Calu3 (cell line): Measurements from ENCODE around the gene NUP210. TPM values are rescaled to one million over a fixed set of nuclear protein-coding genes. Genes with fewer than 3 reads are reported as not detected.
"Not testable (repeated sequence)": the region's sequence is repeated elsewhere in the genome, so short reads cannot be mapped to it uniquely, and the experiment has no call there.

Experiments used
- BruUV-seq: library from RNA; stranded (reverse); fragments of 400-500 nt; replicated peaks from 2 replicates; lab custom pipeline; 2021; lab: Mats Ljungman, UMichigan
- CTCF ChIA-PET: fragments of 300-600 bp; sonication (Branson Sonifier 250); formaldehyde crosslinking; loops from one replicate; lab custom pipeline; 2022; ENCODE audit warnings: antibody characterized with exemption; lab: Charles Lee
- DNase-seq: peaks from one replicate; pipeline ENCODE4 v3.0.0; 2022
- H3K27ac Mint-ChIP-seq: one replicate; pipeline ENCODE4 v1.8.0; 2022; ENCODE audit warnings: mixed read lengths; ENCODE audit not compliant: unreplicated experiment
- H3K27me3 Mint-ChIP-seq: one replicate; pipeline ENCODE4 v1.8.0; 2022; ENCODE audit warnings: mixed read lengths; ENCODE audit not compliant: unreplicated experiment
- H3K36me3 Mint-ChIP-seq: one replicate; pipeline ENCODE4 v1.8.0; 2022; ENCODE audit warnings: mild to moderate bottlenecking, moderate library complexity, mixed read lengths; ENCODE audit not compliant: insufficient read depth, unreplicated experiment
- H3K4me1 Mint-ChIP-seq: one replicate; pipeline ENCODE4 v1.8.0; 2022; ENCODE audit warnings: mild to moderate bottlenecking, low read depth, mixed read lengths; ENCODE audit not compliant: unreplicated experiment
- H3K4me3 Mint-ChIP-seq: one replicate; pipeline ENCODE4 v1.8.0; 2022; ENCODE audit warnings: mild to moderate bottlenecking, low read depth, moderate library complexity, mixed read lengths; ENCODE audit not compliant: unreplicated experiment
- H3K9me3 Mint-ChIP-seq: one replicate; pipeline ENCODE4 v1.8.0; 2022; ENCODE audit warnings: low read depth, mixed read lengths; ENCODE audit not compliant: unreplicated experiment
- intact Hi-C: fragments of 100-400 bp; cut with micrococcal nuclease; formaldehyde crosslinking; loops from one replicate; pipeline ENCODE4 v1.10.0; 2022; ENCODE audit not compliant: unreplicated experiment
- total RNA-seq: library from RNA; stranded (reverse); gene quantifications from 2 replicates; pipeline ENCODE4 v1.2.3, GENCODE V29; 2022
- TF ChIP-seq, protein P1 (sequence below): fragments of 200-600 bp; IDR thresholded peaks from one replicate; pipeline ENCODE4 v1.8.0; 2022; ENCODE audit warnings: antibody characterized with exemption; ENCODE audit not compliant: unreplicated experiment

The NUP210 gene
- total RNA-seq, 1 experiment from 2014 or later = 76.9 TPM

GRCh38 chr3:13378155-13378554 is 42.0 kb downstream of the NUP210 start:
- H3K4me1 Mint-ChIP-seq = no peaks in the 10 kb centered on the region
- intact Hi-C loops = no loop called here
- TF ChIP-seq, protein P1, sequence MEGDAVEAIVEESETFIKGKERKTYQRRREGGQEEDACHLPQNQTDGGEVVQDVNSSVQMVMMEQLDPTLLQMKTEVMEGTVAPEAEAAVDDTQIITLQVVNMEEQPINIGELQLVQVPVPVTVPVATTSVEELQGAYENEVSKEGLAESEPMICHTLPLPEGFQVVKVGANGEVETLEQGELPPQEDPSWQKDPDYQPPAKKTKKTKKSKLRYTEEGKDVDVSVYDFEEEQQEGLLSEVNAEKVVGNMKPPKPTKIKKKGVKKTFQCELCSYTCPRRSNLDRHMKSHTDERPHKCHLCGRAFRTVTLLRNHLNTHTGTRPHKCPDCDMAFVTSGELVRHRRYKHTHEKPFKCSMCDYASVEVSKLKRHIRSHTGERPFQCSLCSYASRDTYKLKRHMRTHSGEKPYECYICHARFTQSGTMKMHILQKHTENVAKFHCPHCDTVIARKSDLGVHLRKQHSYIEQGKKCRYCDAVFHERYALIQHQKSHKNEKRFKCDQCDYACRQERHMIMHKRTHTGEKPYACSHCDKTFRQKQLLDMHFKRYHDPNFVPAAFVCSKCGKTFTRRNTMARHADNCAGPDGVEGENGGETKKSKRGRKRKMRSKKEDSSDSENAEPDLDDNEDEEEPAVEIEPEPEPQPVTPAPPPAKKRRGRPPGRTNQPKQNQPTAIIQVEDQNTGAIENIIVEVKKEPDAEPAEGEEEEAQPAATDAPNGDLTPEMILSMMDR = no peak
- H3K27me3 Mint-ChIP-seq = no peaks in the 10 kb centered on the region
- DNase-seq = no peak
- no peaks in the 10 kb centered on the region for H3K9me3 Mint-ChIP-seq
- CTCF ChIA-PET = interaction anchor here (0.7 kb wide), 1 partner anchor 1904 kb away, joined by 3 read pairs; no protein-coding TSS in a partner anchor
- no peak overlapping the region for H3K27ac Mint-ChIP-seq
- BruUV-seq = no TSS peak
- no peak overlapping the region for H3K4me3 Mint-ChIP-seq
- peaks cover 6% of the 10 kb centered on the region for H3K36me3 Mint-ChIP-seq

DNA sequence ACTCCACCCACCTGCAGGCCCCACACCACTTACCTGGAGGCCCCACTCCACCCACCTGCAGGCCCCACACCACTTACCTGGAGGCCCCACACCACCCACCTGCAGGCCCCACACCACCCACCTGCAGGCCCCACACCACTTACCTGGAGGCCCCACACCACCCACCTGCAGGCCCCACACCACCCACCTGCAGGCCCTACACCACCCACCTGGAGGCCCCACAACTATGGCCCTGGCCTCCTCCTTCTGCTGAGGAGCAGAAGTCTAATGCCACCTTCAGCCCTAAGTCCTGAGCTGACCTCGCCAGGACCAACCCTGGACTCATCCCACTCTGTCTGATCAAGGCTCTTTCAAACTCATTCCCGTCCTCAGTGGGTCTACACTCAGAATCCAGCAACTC is 42.4 kb downstream of the NUP210 start:
- DNase-seq, H3K36me3 Mint-ChIP-seq, H3K27ac Mint-ChIP-seq, H3K9me3 Mint-ChIP-seq, BruUV-seq, H3K4me3 Mint-ChIP-seq, H3K4me1 Mint-ChIP-seq, intact Hi-C loops, H3K27me3 Mint-ChIP-seq: not testable (repeated sequence)
- CTCF ChIA-PET = interaction anchor here (0.7 kb wide), 1 partner anchor 1905 kb away, joined by 3 read pairs; no protein-coding TSS in a partner anchor

GRCh38 chr3:13377021-13377420 is 43.1 kb downstream of the NUP210 start:
- Mint-ChIP-seq H3K4me1 (no peaks in the 10 kb centered on the region), H3K27ac (no peak overlapping the region), H3K9me3 (no peaks in the 10 kb centered on the region), H3K4me3 (no peak overlapping the region), H3K27me3 (no peaks in the 10 kb centered on the region), H3K36me3 (peaks cover 6% of the 10 kb centered on the region)
- intact Hi-C loops = no loop called here
- DNase-seq = no peak
- CTCF ChIA-PET = no interaction called here
- TF ChIP-seq, protein P1 = no peak
- BruUV-seq = no TSS peak

GRCh38 chr3:13376091-13376490 is 44.0 kb downstream of the NUP210 start:
- BruUV-seq = no TSS peak
- Mint-ChIP-seq H3K36me3 (peaks cover 6% of the 10 kb centered on the region), H3K9me3 (no peaks in the 10 kb centered on the region), H3K27ac (no peak overlapping the region), H3K27me3 (no peaks in the 10 kb centered on the region), H3K4me3 (no peak overlapping the region), H3K4me1 (no peaks in the 10 kb centered on the region)
- no peak for DNase-seq
- TF ChIP-seq, protein P1 = no peak
- CTCF ChIA-PET = no interaction called here
- intact Hi-C loops = no loop called here

- BruUV-seq = no TSS peak
- Mint-ChIP-seq H3K27me3 (no peaks in the 10 kb centered on the region), H3K4me3 (no peak overlapping the region), H3K4me1 (no peaks in the 10 kb centered on the region), H3K27ac (no peak overlapping the region), H3K9me3 (no peaks in the 10 kb centered on the region), H3K36me3 (peaks cover 6% of the 10 kb centered on the region)
- CTCF ChIA-PET = no interaction called here
- TF ChIP-seq, protein P1 = no peak
- no peak for DNase-seq
- intact Hi-C loops = no loop called here
These were observed 44.7 kb downstream of the NUP210 start for GRCh38 chr3:13375464-13375863.
